ENCODE data around the gene CCNY.

DNA sequence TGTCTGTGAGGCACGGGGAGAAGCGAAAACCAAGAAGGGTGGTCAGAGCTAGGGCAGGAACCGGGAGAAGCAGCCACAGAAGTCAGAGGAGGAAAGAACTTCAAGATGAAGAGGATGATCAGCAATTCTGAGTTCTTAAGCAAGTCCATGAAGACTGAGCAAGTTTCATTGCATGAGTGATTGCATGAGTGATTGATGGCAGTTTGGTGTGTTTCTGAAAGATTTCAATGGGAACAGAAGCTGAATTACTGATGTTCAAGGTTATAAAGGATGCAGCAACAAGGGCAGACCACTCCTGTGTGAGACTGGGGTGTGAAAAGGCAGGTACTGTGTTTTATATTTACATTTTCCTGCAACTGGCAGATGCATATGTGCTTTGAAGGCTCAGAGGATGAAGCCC, 35.4 kb downstream of the CCNY start:
- TF ChIP-seq, protein P1, sequence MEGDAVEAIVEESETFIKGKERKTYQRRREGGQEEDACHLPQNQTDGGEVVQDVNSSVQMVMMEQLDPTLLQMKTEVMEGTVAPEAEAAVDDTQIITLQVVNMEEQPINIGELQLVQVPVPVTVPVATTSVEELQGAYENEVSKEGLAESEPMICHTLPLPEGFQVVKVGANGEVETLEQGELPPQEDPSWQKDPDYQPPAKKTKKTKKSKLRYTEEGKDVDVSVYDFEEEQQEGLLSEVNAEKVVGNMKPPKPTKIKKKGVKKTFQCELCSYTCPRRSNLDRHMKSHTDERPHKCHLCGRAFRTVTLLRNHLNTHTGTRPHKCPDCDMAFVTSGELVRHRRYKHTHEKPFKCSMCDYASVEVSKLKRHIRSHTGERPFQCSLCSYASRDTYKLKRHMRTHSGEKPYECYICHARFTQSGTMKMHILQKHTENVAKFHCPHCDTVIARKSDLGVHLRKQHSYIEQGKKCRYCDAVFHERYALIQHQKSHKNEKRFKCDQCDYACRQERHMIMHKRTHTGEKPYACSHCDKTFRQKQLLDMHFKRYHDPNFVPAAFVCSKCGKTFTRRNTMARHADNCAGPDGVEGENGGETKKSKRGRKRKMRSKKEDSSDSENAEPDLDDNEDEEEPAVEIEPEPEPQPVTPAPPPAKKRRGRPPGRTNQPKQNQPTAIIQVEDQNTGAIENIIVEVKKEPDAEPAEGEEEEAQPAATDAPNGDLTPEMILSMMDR (conservative IDR thresholded peaks at IDR 0.05; ENCODE audit: low read depth, low read length), result no peak
- TF ChIP-seq POLR2A (IDR thresholded peaks at IDR 0.05; ENCODE audit: low read depth, low read length) (no peak), RAD21 (IDR thresholded peaks at IDR 0.05; ENCODE audit: low read length) (no peak), MAFK (IDR thresholded peaks at IDR 0.05; ENCODE audit: low read depth, low read length) (no peak), RCOR1 (IDR thresholded peaks at IDR 0.05; ENCODE audit: insufficient replicate concordance, low read length) (no peak), CEBPB (IDR thresholded peaks at IDR 0.05; ENCODE audit: low read depth, low read length) (no peak), SMC3 (IDR thresholded peaks at IDR 0.05; ENCODE audit: low read depth, low read length) (no peak), CHD1 (IDR thresholded peaks at IDR 0.05; ENCODE audit: low read depth, low read length) (no peak), FOS (IDR thresholded peaks at IDR 0.05; ENCODE audit: low read depth, low read length) (no peak), MAZ (IDR thresholded peaks at IDR 0.05; ENCODE audit: borderline replicate concordance, low read depth, low read length) (no peak), MXI1 (IDR thresholded peaks at IDR 0.05; ENCODE audit: borderline replicate concordance, low read depth, low read length) (no peak)
- TF ChIP-seq, protein P2, sequence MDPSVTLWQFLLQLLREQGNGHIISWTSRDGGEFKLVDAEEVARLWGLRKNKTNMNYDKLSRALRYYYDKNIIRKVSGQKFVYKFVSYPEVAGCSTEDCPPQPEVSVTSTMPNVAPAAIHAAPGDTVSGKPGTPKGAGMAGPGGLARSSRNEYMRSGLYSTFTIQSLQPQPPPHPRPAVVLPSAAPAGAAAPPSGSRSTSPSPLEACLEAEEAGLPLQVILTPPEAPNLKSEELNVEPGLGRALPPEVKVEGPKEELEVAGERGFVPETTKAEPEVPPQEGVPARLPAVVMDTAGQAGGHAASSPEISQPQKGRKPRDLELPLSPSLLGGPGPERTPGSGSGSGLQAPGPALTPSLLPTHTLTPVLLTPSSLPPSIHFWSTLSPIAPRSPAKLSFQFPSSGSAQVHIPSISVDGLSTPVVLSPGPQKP (IDR thresholded peaks at IDR 0.05; ENCODE audit: borderline replicate concordance, low read depth, low read length), result no peak
- TF ChIP-seq, protein P3, sequence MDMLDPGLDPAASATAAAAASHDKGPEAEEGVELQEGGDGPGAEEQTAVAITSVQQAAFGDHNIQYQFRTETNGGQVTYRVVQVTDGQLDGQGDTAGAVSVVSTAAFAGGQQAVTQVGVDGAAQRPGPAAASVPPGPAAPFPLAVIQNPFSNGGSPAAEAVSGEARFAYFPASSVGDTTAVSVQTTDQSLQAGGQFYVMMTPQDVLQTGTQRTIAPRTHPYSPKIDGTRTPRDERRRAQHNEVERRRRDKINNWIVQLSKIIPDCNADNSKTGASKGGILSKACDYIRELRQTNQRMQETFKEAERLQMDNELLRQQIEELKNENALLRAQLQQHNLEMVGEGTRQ (IDR thresholded peaks at IDR 0.05; ENCODE audit: low read depth, low read length), result no peak
